Body of pancreas (tissue), 4 donors: ENCODE measurements around the gene RREB1. TPM values are rescaled to one million over a fixed set of nuclear protein-coding genes. Genes with fewer than 3 reads are reported as not detected.
A peak's percentile ranks its signal among the peaks of the same experiment; 100 is the strongest.

Source experiments
- ATAC-seq: fragments of 150-250 bp; one replicate; pipeline ENCODE4 v1.9.1; 2016
- DNase-seq, 4 donors: peaks; one replicate each; pipeline ENCODE4 v3.0.0-alpha.2; 2019
- H3K27ac ChIP-seq, 4 donors: fragments of 200-600 bp; sonication (generic); 1 replicate in 3 of 4; 2 replicates in 1 of 4; pipeline versions ENCODE4 v1.5.1 to v1.6.1; 2016 to 2019; ENCODE audit warnings: mild to moderate bottlenecking in 1 of 4, mixed read lengths in 1 of 4, moderate library complexity in 1 of 4
- H3K27me3 ChIP-seq, 2 donors: fragments of 200-600 bp; sonication (generic); one replicate each; pipeline ENCODE4 v1.6.0; 2016; ENCODE audit warnings: mild to moderate bottlenecking in 1 of 2
- H3K36me3 ChIP-seq, 2 donors: fragments of 200-600 bp; sonication (generic); replicated peaks in 1 of 2; 2 replicates each; pipeline ENCODE4 v1.5.1; 2016; ENCODE audit warnings: low read depth in 2 of 2; ENCODE audit not compliant: insufficient read depth in 1 of 2
- H3K4me1 ChIP-seq: fragments of 200-600 bp; sonication (generic); one replicate; pipeline ENCODE4 v1.6.0; 2016
- H3K4me3 ChIP-seq, 2 donors: fragments of 200-600 bp; sonication (generic); 1 replicate in 1 of 2; 2 replicates in 1 of 2; pipeline ENCODE4 v1.5.1; 2016 to 2019
- H3K9me3 ChIP-seq, 3 donors: fragments of 200-600 bp; sonication (generic); 1 replicate in 2 of 3; 2 replicates in 1 of 3; pipeline ENCODE4 v1.5.1; 2016
- CTCF ChIP-seq, 7 experiments: fragments of 450-650 bp in 4 of 7; fragments of 200-600 bp in 3 of 7; sonication (generic) in 3 of 7; IDR thresholded peaks; one replicate each; pipeline ENCODE4 v1.5.1; 2016 to 2019; ENCODE audit warnings: antibody characterized with exemption in 7 of 7
- POLR2A ChIP-seq, 3 donors: fragments of 450-650 bp; IDR thresholded peaks; one replicate each; pipeline ENCODE4 v1.6.1; 2016; ENCODE audit warnings: antibody characterized with exemption in 3 of 3, mild to moderate bottlenecking in 2 of 3
- WGBS, 2 donors: methylation state at CpG; one replicate each; pipeline ENCODE4 v1.1.5; 2017; 5-methylcytosine and 5-hydroxymethylcytosine counted together
- intact Hi-C: fragments of 100-400 bp; cut with DNase I; formaldehyde crosslinking; loops from one replicate; pipeline ENCODE4 v1.15.1; 2023
- total RNA-seq, 2 donors: library from RNA; depleted of rRNA; stranded (reverse); fragments of >200 nt; gene quantifications; one replicate each; pipeline ENCODE4 v1.1.0, GENCODE V29; 2016

Gene RREB1
- total RNA-seq, 2 donors from 2014 or later: 33.5 to 44.8 TPM

- DNase-seq: no peak
- Histone ChIP-seq H3K27me3 (no peaks in the 10 kb centered on the region), H3K4me1 (peaks cover 84% of the 10 kb centered on the region), H3K36me3 (no peaks in the 10 kb centered on the region), H3K9me3 (no peaks in the 10 kb centered on the region), H3K4me3 (no peak overlapping the region), H3K27ac (peak overlapping the region in 2 of 4 donors; percentile 9 to 33)
- intact Hi-C loops: no loop called here
- WGBS, 2 donors: 77% methylated on average over 4 of the region's 4 CpGs; no CpG with 5 or more reads in 1 of the 2 donors
- TF ChIP-seq CTCF (IDR thresholded peaks at IDR 0.05): no peak
- no peak for TF ChIP-seq POLR2A (IDR thresholded peaks at IDR 0.05)
- ATAC-seq: no peak
These were observed 58.1 kb downstream of the RREB1 start for GRCh38 chr6:7165890-7166267.

DNA sequence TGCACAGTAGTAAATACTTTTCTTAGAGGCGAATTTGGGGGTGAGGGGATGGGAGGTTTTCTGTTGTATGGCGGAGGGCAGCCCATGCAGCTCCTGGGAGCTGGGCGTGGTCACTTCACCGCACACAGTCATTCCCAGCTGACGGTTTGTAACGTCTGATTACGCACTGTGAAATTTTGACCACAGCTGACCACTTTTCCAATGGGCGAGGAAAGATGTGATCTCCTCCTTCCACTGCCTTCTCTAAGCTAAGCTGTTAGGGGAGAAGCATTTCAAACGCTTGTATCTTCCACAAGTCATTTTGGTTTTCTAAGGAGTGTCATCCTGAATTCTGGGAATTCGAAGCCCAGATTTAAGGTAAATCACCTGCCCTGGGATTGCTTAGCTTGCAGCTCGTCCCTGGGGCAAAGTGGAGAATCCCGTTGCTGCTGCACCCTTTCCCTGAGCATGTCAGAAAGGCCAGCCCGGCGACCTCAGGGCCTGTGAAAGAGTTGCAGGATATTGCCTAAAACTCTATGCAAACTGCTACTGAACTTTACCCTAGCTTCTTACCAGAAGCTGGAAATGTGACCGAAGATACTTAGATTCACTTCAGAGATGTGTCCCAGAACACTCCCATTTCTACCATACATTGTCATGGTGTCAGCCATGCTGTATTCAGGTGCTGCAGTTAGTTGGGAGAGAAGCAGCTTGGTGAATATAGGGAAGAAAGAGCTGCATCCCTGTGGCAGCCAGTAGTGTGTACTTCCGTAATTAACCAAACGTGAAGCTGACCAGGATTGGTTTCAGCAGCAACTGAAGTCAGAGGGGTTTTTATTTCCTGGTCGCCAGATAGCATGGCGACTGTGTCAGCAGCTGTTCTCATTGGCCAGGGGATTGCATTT lies 58.9 kb downstream of the RREB1 start:
- DNase-seq: no peak
- ATAC-seq: no peak
- Histone ChIP-seq H3K9me3 (no peaks in the 10 kb centered on the region), H3K27me3 (no peaks in the 10 kb centered on the region), H3K36me3 (no peaks in the 10 kb centered on the region), H3K4me1 (peaks cover 84% of the 10 kb centered on the region), H3K4me3 (no peak overlapping the region), H3K27ac (peak overlapping the region in 1 of 4 donors; percentile 58)
- TF ChIP-seq POLR2A (IDR thresholded peaks at IDR 0.05) (no peak), CTCF (IDR thresholded peaks at IDR 0.05) (no peak)
- WGBS, 2 donors: 71 to 77% methylated on average over 19 of the region's 19 CpGs
- intact Hi-C loops: no loop called here

- WGBS, 2 donors: 17 to 26% methylated on average over 3 of the region's 3 CpGs
- peak; percentile 18 for ATAC-seq
- Histone ChIP-seq H3K4me1 (peaks cover 79% of the 10 kb centered on the region), H3K27me3 (no peaks in the 10 kb centered on the region), H3K4me3 (no peak overlapping the region), H3K36me3 (no peaks in the 10 kb centered on the region), H3K27ac (peak overlapping the region; percentile 18 to 76 (median 48)), H3K9me3 (no peaks in the 10 kb centered on the region)
- DNase-seq: peak in 3 of 4 donors; percentile 49 to 52 (median 49)
- intact Hi-C loops: no loop called here
- TF ChIP-seq CTCF (IDR thresholded peaks at IDR 0.05) (no peak), POLR2A (IDR thresholded peaks at IDR 0.05) (no peak)
These were observed 61.5 kb downstream of the RREB1 start for GRCh38 chr6:7169296-7169721.

- no peak for DNase-seq
- no peaks in the 10 kb centered on the region for H3K27me3 ChIP-seq
- H3K4me1 ChIP-seq: peaks cover 70% of the 10 kb centered on the region
- WGBS, 2 donors: 81 to 87% methylated on average over 6 of the region's 6 CpGs
- H3K4me3 ChIP-seq: no peak overlapping the region
- no peak for ATAC-seq
- intact Hi-C loops: no loop called here
- no peaks in the 10 kb centered on the region for H3K36me3 ChIP-seq
- H3K27ac ChIP-seq: peak overlapping the region; percentile 21 to 76 (median 58)
- no peaks in the 10 kb centered on the region for H3K9me3 ChIP-seq
- no peak for TF ChIP-seq POLR2A (IDR thresholded peaks at IDR 0.05)
- TF ChIP-seq CTCF (IDR thresholded peaks at IDR 0.05): no peak
These were observed 62.5 kb downstream of the RREB1 start for GRCh38 chr6:7170117-7170732.
